ENCODE measurements around the gene HS2ST1.
A peak's percentile ranks its signal among the peaks of the same experiment; 100 is the strongest.
"Not testable (repeated sequence)": the region's sequence is repeated elsewhere in the genome, so short reads cannot be mapped to it uniquely, and the experiment has no call there.

Gene HS2ST1

GRCh38 chr1:86956221-86956620 lies 41.8 kb downstream of the HS2ST1 start:
- H3K9me3 ChIP-seq (ENCODE audit: control insufficient read depth, insufficient read depth, low read depth, low read length), result no peaks in the 10 kb centered on the region
- TF ChIP-seq HIC1 (tag by site-specific recombination; IDR thresholded peaks at IDR 0.05) (no peak), ZFP41 (tag by site-specific recombination; IDR thresholded peaks at IDR 0.05; ENCODE audit: borderline replicate concordance) (no peak), ZBTB49 (tag by site-specific recombination; IDR thresholded peaks at IDR 0.05; ENCODE audit: low read depth) (no peak), ZFP3 (tag by site-specific recombination; IDR thresholded peaks at IDR 0.05; ENCODE audit: low read depth) (no peak), ZNF585B (tag by site-specific recombination; IDR thresholded peaks at IDR 0.05) (no peak)
- H3K4me3 ChIP-seq (ENCODE audit: low read depth, low read length), result no peak overlapping the region
- H3K36me3 ChIP-seq (ENCODE audit: control insufficient read depth in 2 of 2, insufficient read depth in 1 of 2, low read length in 2 of 2), result no peaks in the 10 kb centered on the region
- H3K4me1 ChIP-seq (ENCODE audit: control insufficient read depth, insufficient read depth, low read length), result 0 out of 2 replicates have a peak, but pooled peaks cover 2% of the 10 kb centered on the region
- ChIA-PET CTCF (interaction anchor here (0.6 to 1.7 kb wide), 6 partner anchors 9 to 809 kb away, joined by 3 to 6 read pairs (median 4); no protein-coding TSS in a partner anchor), POLR2A (interaction anchor here (0.8 kb wide), 1 partner anchor 42 kb away, joined by 3 read pairs; the partner anchor contains the start of gene SELENOF)
- no peak overlapping the region for H3K27ac ChIP-seq (ENCODE audit: extremely low read depth, low read depth, low read length)

- Histone ChIP-seq H3K4me1 (ENCODE audit: control insufficient read depth, insufficient read depth, low read length) (no peaks in the 10 kb centered on the region), H3K4me3 (ENCODE audit: low read depth, low read length) (no peak overlapping the region), H3K9me3 (ENCODE audit: control insufficient read depth, insufficient read depth, low read depth, low read length) (no peaks in the 10 kb centered on the region), H3K27ac (ENCODE audit: extremely low read depth, low read depth, low read length) (no peak overlapping the region), H3K36me3 (ENCODE audit: control insufficient read depth in 2 of 2, insufficient read depth in 1 of 2, low read length in 2 of 2) (no peaks in the 10 kb centered on the region)
- ChIA-PET CTCF (interaction anchor here (0.7 to 1.7 kb wide), 4 partner anchors 42 to 457 kb away, joined by 3 to 6 read pairs (median 6); no protein-coding TSS in a partner anchor), POLR2A (interaction anchor here (0.7 kb wide), 1 partner anchor 15 kb away, joined by 3 read pairs; no protein-coding TSS in a partner anchor)
- TF ChIP-seq ZNF704 (tag by site-specific recombination; IDR thresholded peaks at IDR 0.05) (no peak), ZNF510 (tag by site-specific recombination; IDR thresholded peaks at IDR 0.05; ENCODE audit: insufficient replicate concordance) (no peak), KLF16 (tag by site-specific recombination; IDR thresholded peaks at IDR 0.05) (no peak), ZNF341 (tag by site-specific recombination; IDR thresholded peaks at IDR 0.05; ENCODE audit: low read depth) (no peak), ZNF24 (tag by site-specific recombination; IDR thresholded peaks at IDR 0.05) (no peak), PBX3 (CRISPR knock-in tag; IDR thresholded peaks at IDR 0.05) (no peak), ZNF416 (tag by site-specific recombination; IDR thresholded peaks at IDR 0.05) (no peak)
Observed at GRCh38 chr1:86957221-86957620, 42.8 kb downstream of the HS2ST1 start.

GRCh38 chr1:86960548-86960947 lies 46.1 kb downstream of the HS2ST1 start:
- Histone ChIP-seq H3K27ac (ENCODE audit: extremely low read depth, low read depth, low read length) (no peak overlapping the region), H3K36me3 (ENCODE audit: control insufficient read depth in 2 of 2, insufficient read depth in 1 of 2, low read length in 2 of 2) (no peaks in the 10 kb centered on the region), H3K4me3 (ENCODE audit: low read depth, low read length) (no peak overlapping the region), H3K4me1 (ENCODE audit: control insufficient read depth, insufficient read depth, low read length) (no peaks in the 10 kb centered on the region), H3K9me3 (ENCODE audit: control insufficient read depth, insufficient read depth, low read depth, low read length) (no peaks in the 10 kb centered on the region)
- ChIA-PET POLR2A (no interaction called here), CTCF (interaction anchor here (0.6 to 2.3 kb wide), 2 partner anchors 180 to 611 kb away, joined by 3 to 8 read pairs; no protein-coding TSS in a partner anchor)
- TF ChIP-seq ZNF596 (tag by site-specific recombination; IDR thresholded peaks at IDR 0.05) (no peak), ZNF664 (tag by site-specific recombination; IDR thresholded peaks at IDR 0.05) (peak; percentile 52; the same call in 1 of the 2 replicates), ZNF785 (tag by site-specific recombination; IDR thresholded peaks at IDR 0.05) (no peak), ZFP69B (tag by site-specific recombination; IDR thresholded peaks at IDR 0.05) (no peak), ZNF23 (tag by site-specific recombination; IDR thresholded peaks at IDR 0.05; ENCODE audit: borderline replicate concordance) (no peak), INSM2 (tag by site-specific recombination; IDR thresholded peaks at IDR 0.05) (no peak), ZNF350 (tag by site-specific recombination; IDR thresholded peaks at IDR 0.05) (no peak)

GRCh38 chr1:86963841-86964240 lies 49.4 kb downstream of the HS2ST1 start:
- H3K27ac ChIP-seq (ENCODE audit: extremely low read depth, low read depth, low read length); H3K36me3 ChIP-seq (ENCODE audit: control insufficient read depth in 2 of 2, insufficient read depth in 1 of 2, low read length in 2 of 2); H3K4me3 ChIP-seq (ENCODE audit: low read depth, low read length); H3K9me3 ChIP-seq (ENCODE audit: control insufficient read depth, insufficient read depth, low read depth, low read length); H3K4me1 ChIP-seq (ENCODE audit: control insufficient read depth, insufficient read depth, low read length); POLR2A ChIA-PET: not testable (repeated sequence)
- CTCF ChIA-PET, result interaction anchor here (1.2 to 1.7 kb wide), 8 partner anchors 11 to 230 kb away, joined by 3 to 16 read pairs (median 6); no protein-coding TSS in a partner anchor
